CD1c-positive myeloid dendritic cell (primary cell): ENCODE data around the gene HELZ.
A peak's percentile ranks its signal among the peaks of the same experiment; 100 is the strongest.
"Not testable (repeated sequence)": the region's sequence is repeated elsewhere in the genome, so short reads cannot be mapped to it uniquely, and the experiment has no call there.

ENCODE experiments used
- DNase-seq: peaks from one replicate; pipeline ENCODE4 v3.0.0-alpha.2; 2016; ENCODE audit errors: extremely low spot score

HELZ gene

DNA sequence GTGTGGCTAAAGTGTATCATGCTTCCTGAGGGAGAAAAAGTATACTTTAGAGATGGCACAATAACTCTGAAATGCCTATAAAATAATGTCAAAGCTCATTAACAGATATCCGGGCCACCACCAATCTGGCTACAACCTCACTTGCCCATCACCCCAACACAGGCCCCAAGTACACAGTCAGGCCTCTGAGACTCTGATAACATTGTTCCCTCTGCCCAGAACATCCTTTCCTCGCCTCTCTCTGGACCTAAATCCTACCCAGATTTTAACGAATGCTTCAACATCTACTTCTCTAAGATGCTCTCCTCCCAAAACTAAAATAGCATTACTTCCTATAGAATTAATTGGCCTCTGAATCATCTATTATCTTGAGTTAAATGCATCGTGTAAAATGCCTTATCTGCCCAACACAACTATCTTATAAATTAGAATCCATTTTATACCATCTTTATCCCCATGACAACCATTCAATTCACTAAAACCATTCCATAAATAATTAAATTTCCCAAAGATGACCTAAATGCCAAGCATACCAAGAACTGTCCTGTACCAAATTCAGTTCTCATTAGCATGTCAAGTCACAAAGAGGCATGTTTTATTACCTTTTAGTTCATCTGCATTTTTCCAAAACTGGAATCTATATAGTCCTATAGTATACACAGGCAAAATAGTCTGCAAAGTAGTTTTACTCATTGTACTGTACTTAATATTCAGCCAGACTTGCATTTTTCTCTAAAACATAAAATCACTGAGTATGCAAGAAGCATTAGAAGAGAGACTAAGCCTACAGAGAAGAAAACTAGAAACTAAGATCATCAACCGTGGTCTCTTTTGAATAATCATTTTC lies 15.7 kb downstream of the HELZ start:
- no peak for DNase-seq

DNA sequence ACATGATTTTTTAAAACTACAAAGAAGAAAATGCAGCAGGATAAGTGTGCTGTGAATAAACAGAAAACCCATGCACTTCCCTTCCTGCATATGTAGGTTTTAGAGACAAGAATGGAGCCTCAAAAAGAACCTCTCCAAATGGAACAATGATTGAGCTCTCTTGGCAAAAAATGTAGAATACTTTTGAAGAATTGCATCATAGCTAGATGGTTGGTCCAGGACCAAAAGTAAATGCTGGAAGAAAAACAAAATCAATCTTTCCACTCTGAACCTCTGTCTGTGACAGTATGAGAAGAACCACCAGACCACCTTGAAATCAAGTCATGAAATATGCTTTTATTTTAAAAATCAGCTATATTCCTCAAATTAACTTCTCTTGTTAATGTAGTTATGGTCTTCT lies 17.5 kb downstream of the HELZ start:
- DNase-seq: no peak

DNA sequence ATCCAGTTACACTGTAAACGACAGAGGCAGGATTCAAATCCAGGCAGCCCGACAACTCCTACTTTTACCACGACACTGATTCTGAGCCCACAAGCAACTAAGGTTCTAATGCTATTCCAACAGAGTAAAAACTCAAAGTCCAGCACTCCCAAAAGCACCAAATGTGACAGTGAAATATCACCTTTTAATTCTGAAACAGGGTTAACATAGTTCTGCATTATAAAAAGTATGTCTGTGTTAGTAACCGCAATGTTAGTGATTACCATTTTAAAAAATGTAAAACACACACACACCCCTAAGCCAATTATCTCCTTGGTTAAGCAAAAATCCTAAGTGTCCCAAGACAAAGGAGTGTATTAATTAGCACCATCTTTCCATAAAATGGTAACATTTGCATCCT lies 19.7 kb downstream of the HELZ start:
- DNase-seq: no peak

DNA sequence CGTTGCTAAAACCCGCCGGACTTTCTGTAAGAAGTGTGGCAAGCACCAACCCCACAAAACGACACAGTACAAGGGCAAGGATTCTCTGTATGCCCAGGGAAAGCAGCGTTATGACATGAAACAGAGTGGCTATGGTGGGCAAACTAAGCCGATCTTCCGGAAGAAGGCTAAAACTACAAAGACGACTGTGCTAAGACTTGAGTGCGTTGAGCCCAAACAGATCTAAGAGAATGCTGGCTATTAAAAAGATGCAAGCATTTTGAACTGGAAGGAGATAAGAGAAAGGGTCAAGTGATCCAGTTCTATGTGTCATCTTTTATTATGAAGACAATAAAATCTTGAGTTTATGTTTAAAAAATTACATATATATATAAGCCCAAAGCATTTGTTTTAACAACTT lies 20.3 kb downstream of the HELZ start:
- DNase-seq: no peak

DNA sequence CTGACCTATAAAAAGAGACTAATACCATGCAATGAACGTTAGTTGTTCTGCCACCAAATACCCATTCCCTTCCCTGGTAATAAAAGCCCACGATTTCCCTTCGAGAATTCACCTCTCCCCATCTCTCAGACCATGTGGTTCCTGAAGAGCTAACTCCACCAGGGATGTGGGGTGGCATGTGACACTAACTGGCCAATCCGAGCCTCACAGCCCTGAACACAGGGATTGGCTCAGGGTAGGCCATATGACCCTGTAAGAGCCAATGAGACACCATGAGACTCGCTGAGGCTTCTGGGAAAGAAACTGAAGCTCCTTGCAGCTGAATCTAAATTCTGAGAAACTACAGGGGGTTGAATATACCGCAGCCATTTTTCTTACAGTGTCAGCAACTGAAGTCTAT lies 21.1 kb downstream of the HELZ start:
- DNase-seq: no peak

DNA sequence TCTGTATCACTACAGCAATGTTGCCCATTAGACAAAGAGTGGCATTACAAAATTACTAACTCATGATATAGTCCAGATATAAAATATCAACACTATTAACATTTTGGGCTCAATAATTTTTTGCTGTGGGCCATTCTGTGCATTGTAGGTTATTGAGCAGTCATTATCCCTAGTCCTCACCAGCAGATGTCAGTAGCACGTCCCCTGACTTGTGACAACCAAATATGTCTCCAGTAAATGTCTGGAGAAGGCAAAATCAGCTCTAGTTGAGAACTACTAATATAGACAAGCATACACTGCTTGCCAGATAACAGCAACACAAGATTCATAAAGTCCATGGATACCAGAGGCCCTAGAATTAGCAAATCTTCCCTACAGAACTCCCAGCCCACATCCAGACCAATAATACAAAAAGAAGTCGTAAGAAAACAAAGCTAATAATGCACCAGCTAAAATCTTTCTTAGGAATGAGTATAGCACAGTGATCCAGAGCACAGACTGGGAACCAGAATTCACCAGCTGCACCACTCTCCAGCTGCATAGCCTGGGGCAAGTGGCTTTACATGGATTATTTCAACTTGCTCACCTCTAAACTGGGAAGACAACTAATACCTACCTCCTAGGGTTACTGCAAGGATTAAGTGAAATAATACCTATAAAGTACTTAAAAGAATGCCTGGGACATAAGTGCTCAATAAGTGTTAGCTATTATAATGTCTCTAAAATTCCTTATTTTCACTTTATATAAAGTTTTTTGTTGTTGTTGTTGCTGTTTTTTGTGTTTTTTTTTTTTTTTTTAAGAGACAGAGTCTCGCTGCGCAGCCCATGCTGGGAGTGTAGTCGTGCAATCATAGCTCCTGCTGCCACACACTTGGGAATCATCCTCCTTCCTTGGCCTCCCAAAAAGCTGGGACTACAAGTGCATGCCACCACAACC lies 23.7 kb downstream of the HELZ start:
- peak; percentile 31 for DNase-seq

DNA sequence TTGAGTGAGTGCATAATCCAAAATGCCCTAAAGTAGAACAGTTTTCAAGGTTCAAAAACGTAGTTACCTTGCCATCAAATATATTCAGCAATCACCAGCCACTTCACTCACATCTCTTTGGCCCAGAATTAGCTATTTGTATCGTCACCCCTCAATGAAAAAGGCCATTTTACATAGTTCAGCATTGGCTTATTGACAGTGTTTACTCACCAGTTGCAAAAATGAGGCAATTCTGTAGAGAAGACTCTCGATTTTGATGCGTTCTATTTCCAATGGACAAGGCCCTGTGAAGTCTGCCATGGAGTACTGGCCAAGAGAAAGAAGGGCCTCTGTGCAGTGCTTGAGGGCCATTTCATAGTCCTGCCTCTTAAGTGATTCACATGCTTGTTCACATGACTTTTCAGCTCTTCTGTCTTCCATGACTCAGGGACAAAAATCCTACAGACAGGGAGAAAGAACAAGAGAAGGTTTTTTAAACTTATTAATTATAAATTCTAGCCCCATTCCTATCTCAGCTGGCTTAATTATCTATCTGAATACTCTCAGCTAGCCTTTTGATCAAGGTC lies 26.5 kb downstream of the HELZ start:
- DNase-seq: no peak

DNA sequence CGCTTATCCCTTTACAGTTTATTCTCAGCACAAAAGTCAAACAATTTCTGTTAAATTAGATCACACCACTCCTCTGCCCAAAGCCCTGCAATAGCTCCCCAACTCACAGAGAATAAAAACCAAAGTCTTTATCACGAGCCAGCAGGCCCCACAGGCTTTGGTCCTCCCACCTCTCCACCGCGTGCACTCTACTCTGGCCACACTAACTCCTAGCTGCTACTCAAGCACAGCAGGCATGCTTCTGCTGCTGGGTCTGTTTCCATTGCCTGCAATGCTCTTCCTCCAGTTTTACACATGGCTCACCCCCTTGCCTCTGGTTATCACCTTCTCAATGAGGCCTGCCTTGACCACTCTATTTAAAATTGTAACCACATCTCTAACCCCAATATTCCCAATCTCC lies 27.6 kb downstream of the HELZ start:
- DNase-seq: no peak

DNA sequence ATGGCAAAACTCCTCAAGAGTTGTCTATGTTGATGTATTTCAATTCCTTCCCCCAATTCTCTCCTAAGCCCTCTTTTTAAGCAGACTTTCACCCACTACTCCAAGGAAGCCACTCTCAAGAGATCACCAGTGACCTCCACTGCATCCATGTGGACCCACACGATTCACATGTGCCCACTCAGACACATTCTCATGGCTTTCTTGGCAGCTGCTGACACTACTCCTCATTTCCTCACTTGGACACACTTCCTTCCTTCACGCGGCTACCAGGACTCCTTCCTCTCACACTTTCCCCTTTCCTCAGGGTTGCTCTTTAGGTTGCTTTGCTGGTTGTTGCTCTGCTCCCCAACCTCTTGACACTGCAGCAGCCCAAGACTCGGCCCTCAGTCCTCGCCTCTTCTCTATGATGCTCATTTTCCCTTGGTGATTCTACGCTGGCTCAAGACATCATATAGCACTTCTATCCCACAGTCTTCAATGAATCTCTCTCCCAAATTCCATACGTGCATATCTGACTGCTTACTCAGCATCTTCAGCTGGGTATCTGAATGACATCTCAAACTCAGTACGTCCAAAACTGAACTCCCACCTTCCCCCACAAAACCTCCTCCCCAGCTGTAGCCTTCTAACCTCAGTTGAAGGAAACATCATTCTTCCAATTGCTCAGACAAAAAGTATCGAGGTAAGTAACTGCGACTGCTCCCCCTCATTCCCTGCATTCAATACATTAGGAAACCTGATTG lies 28.2 kb downstream of the HELZ start:
- DNase-seq: no peak

DNA sequence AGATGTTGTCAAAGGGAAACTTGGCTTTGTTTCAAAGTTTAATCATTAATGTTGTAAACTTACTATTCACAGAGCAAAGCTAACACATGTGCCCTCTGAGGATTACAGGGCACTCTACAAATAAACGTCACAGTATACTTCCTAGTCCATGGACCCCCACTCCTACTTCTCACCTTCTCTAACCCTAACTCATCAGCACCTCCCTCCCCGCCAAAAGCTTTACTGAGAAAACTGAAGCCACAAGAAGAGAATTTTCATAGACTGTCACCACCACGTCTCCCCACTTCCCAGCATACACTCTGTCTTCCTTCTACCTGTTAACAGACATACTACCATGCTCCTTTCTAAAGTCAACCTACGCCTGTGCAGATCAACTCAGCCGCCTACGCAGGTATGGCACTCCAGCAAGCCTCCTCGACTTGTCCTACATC lies 29.0 kb downstream of the HELZ start:
- no peak for DNase-seq

DNA sequence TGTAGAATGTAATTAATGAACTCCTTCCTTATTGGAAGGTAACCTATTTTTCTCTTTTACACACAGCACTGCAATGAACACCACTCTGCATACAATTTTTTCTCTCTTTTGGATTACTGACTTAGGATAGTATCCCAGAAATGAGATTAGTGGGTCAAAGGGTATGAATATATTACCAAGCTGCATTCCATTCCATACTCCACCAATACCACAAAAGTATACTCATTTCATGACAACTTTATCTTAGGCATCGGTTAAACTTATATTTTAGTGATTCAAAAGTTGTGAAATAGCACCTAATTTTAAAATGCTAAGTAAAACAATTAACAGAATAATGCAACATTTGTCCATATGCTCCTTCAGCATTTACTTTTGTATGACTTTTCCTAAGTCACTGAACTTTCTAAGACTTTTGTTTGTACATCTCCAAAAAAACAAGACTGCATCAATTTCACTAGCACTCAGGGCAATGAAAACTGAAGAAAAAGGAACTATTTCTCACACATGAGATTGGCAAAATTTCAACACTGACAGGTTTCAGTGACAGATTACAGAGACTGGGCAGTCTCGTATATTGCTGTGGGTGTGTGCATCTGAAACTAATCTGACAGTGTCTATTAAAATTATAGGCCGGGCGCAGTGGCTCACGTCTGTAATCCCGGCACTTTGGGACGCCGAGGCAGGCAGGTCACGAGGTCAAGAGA lies 32.1 kb downstream of the HELZ start:
- peak; percentile 58 for DNase-seq

DNA sequence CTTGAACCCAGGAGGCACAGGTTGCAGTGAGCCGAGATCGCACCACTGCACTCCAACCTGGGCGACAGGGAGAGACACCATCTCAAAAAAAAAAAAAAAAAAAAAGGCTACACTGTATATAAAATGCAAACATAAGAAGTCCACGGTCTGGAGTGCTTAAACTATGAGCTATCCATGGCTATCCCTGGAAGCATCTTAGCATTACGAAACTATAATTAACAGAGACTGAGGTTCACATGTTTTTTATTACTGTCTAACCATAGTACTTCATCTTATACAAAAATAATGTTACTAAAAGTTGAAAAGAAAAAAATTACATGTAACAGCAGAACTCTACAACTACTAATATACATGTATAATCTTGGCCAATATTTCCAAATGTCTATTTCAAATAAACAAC lies 32.8 kb downstream of the HELZ start:
- no peak for DNase-seq

DNA sequence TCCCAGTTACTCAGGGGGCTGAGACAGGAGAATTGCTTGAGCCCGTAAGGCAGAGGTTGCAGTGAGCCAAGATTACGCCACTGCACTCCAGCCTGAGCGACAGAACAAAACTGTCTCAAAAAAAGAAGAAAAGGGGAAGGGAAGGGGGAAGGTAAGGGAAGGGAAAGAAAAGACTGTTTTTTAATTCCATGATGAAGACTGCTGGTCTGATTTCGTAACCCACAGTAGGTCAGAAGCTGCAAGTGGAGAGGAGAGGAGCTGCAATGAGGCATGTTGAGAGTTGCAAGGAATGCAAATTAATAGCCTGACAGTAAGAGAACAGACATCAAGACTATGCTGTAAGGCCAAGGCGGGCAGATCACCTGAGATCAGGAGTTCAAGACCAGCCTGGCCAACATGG lies 33.3 kb downstream of the HELZ start:
- peak; percentile 7 for DNase-seq

DNA sequence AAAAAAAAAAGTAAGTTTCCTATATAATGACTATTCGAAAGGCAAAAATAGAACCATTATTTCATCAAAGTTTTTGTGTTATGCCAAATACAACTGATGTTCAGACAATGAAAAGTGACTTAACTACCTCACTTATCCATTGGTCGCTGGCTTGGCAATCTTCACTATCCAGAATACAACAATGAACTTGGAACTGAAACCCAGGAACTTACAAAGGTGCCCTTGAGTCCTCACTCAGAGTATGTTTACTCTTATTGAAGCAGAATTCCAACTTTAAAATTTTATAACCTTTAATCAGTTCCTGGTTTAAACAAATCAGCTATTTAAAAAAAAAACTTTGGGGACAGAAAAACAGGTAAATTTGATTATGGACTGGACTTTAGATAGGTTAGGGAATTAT lies 34.1 kb downstream of the HELZ start:
- DNase-seq: no peak

DNA sequence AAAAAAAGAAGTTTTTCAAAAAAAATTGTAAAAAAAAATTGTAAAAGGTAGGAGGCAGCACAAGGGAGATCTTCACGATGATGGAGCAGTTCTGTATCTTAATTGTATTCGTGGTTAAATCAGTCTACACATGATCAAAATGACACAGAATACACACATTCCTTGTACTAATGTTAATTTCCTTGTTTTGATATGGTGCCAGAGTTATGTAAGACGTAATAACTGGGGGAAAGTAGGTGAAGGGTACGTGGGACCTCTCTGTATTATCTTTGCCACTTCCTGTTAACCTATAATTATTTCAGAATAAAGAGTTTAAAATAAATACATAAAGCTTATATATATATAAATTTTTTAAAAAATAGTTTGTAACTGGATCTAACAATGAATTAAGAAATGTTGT lies 36.8 kb downstream of the HELZ start:
- no peak for DNase-seq

DNA sequence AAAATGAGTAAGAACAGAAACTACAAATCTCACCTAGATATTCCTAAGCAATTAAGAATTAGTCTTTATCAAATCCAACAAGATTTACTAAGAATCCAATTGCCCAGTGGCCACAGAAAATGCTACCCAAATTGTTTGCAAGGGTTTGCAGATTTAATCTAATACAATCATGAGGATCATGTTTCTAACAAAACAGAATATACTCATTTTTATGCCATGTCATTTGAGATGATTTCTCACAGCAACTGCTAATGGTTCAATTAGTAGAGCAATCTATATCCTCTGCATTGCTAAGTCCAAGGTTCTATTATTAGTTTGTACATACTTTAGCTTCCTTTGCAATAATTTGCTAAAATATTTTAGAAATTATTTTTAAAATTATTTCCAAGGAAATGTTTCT lies 41.2 kb downstream of the HELZ start:
- no peak for DNase-seq

DNA sequence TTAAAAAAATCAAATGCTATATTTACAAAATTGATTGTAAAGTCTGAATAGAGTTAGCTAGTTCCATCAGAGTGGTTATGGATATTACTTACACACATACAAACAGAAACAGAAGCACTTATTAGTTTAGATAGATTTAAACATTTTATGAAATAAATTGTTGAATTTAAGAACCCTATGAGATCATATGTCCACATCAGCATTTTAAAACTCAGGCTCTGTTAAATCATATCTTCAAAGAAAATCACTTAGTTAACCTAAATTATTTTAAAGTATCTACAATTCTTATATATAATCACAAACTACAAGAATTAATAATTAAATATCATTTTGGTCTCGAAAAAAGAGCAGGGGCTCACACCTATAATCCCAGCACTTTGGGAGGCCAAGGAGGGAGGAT lies 42.5 kb downstream of the HELZ start:
- no peak for DNase-seq

DNA sequence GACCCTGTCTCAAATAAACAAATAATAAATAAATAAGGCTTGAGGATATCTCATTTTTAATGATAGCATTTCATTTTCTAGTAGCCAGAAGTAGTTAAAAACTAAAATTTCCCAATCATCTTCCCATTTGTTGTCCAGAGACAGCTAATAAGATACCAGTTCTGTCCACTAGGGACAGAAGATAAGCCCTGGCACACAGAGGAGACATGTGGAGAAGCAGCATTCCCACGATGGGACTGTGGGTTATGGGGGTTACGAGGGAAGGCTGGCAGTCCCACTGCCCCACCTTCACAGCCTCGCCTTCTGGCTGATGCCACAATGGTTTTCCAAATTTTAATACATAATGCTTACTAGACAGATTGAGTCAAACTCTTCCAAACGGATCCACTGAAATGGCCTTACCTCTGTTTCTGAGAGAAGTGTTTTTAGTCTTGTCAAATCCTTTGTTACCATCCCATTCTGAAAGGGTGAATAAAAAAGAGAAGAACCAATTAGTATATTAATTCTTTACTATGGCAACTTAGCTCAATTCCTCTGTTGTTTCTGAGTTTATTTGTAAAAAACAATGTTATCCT lies 44.2 kb downstream of the HELZ start:
- peak; percentile 11 for DNase-seq

DNA sequence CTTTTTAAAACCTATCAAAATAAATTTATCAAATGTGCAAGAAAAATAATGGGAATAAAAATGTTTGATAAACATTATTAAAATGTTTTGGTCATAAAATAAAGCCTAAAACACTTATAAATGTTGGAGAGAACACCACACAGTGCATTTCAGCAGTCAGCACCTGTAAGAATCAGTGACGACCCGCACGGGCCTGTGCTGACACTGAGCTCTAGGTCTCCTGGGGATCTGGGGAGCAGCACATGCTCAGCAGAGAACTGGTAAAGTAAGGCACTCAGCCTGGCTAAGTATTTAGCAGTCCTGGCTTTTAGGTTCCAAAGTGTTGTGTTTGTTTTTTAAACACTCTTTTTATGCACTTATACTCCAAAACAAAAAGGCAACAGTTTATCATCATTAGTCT lies 46.9 kb downstream of the HELZ start:
- DNase-seq: no peak

DNA sequence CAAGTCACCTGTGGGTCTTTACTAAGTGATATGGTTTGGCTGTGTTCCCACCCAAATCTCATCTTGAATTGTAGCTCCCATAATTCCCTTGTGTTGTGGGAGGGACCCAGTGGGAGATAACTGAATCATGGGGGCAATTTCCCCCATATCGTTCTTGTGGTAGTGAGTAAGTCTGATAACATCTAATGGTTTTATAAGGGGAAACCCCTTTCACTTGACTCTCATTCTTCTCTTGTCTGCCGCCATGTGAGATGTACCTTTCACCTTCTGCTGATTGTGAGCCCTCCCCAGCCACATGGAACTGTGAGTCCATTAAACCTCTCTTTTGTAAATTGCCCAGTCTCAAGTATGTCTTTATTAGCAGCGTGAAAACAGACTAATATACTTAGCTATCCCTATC lies 48.0 kb downstream of the HELZ start:
- DNase-seq: not testable (repeated sequence)

DNA sequence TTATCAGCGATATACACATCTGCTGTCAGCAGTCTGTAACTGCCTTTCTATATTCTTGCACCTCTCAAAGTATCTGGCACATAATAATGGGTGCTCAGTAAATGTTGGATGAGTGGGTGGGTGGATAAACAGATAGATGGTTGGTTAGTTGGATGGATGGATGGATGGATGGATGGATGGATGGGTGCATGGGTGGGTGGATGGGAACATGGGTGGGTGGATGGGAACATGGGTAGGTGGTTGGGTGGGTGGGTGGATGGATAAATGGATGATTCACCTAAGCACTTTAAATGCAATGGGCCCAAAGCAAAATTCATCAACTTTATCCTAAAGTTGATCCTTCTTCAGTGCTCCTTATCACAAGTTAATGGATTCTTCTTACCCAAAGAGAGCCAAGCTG lies 48.6 kb downstream of the HELZ start:
- DNase-seq: no peak
